ENCODE measurements around the gene STPG3. TPM values are rescaled to one million over a fixed set of nuclear protein-coding genes. Genes with fewer than 3 reads are reported as not detected.
A peak's percentile ranks its signal among the peaks of the same experiment; 100 is the strongest.

The STPG3 gene
- total and polyA plus RNA-seq, 5 donors from 2014 or later = not detected

DNA sequence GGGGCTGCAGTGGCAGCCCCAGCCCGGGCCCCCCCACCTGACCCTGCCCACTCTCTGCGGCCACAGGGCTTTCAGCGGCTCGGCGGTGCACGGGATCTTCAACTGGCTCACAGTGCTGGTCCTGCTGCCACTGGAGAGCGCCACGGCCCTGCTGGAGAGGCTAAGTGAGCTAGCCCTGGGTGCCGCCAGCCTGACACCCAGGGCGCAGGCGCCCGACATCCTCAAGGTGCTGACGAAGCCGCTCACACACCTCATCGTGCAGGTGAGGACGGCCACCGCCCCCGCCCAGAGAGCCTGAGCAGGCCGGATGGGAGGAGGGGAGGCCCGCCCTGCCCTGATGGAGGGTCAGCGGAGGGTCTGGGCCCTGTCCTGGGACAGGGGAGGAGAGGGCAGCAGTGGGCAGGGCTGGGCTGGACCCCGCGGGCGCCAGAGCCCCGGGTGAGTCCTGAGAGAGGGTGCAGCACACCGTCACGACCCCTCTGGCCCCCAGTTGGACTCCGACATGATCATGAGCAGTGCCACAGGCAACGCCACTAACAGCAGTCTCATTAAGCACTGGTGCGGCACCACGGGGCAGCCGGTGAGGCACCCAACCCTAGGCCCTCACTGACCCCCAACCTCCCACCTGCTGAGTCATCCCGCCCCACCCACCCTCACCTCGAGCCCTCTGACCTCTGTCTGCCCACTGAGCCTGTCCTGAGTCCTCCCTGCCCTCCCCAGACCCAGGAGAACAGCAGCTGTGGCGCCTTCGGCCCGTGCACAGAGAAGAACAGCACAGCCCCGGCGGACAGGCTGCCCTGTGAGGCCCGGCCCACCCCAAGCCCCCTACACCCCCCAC, 17.7 kb upstream of the STPG3 start:
- Histone ChIP-seq H3K4me3 (ENCODE audit: low read depth, low read length) (no peak overlapping the region), H3K27ac (ENCODE audit: insufficient read depth, low read length, poor library complexity, severe bottlenecking) (no peak overlapping the region), H3K9me3 (ENCODE audit: control insufficient read depth in 2 of 2, low read length in 2 of 2) (no peaks in the 10 kb centered on the region), H3K27me3 (ENCODE audit: control insufficient read depth, insufficient read depth, low read length) (no peaks in the 10 kb centered on the region), H3K4me1 (ENCODE audit: control insufficient read depth, insufficient read depth, low read length, poor library complexity, severe bottlenecking) (peaks cover 25% of the 10 kb centered on the region), H3K36me3 (ENCODE audit: control insufficient read depth, insufficient read depth, low read length) (no peaks in the 10 kb centered on the region)
- Mint-ChIP-seq H3K36me3 (no peaks in the 10 kb centered on the region), H3K4me1 (peaks cover 0 to 10% (median 0%) of the 10 kb centered on the region in 4 donors), H3K9me3 (no peaks in the 10 kb centered on the region), H3K4me3 (no peak overlapping the region), H3K27ac (no peak overlapping the region), H3K27me3 (no peaks in the 10 kb centered on the region)
- ATAC-seq (ENCODE audit: low read depth in 2 of 2) = no peak
- no peak for DNase-seq

DNA sequence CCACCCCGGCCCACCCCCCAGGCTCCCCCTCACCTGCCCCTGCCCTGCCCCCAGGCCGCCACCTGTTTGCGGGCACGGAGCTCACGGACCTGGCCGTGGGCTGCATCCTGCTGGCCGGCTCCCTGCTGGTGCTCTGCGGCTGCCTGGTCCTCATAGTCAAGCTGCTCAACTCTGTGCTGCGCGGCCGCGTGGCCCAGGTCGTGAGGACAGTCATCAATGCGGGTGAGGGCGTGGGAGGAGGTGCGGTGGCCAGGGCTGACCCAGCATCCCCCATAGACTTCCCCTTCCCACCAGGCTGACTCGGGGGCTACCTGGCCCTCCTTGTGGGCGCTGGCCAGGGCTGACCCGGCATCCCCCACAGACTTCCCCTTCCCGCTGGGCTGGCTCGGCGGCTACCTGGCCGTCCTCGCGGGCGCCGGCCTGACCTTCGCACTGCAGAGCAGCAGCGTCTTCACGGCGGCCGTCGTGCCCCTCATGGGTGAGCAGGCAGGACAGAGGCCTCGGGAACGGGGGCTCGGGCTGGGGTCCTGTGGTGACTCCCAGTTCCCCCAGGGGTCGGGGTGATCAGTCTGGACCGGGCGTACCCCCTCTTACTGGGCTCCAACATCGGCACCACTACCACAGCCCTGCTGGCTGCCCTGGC, 16.9 kb upstream of the STPG3 start:
- Mint-ChIP-seq H3K27me3 (no peaks in the 10 kb centered on the region), H3K36me3 (no peaks in the 10 kb centered on the region), H3K4me1 (peaks cover 0 to 16% (median 0%) of the 10 kb centered on the region in 4 donors), H3K9me3 (no peaks in the 10 kb centered on the region), H3K4me3 (no peak overlapping the region), H3K27ac (no peak overlapping the region)
- H3K27ac ChIP-seq (ENCODE audit: insufficient read depth, low read length, poor library complexity, severe bottlenecking) = no peak overlapping the region
- H3K36me3 ChIP-seq (ENCODE audit: control insufficient read depth, insufficient read depth, low read length) = no peaks in the 10 kb centered on the region
- peaks cover 33% of the 10 kb centered on the region for H3K4me1 ChIP-seq (ENCODE audit: control insufficient read depth, insufficient read depth, low read length, poor library complexity, severe bottlenecking)
- ATAC-seq (ENCODE audit: low read depth in 2 of 2) (no peak), DNase-seq (no peak)
- H3K9me3 ChIP-seq (ENCODE audit: control insufficient read depth in 2 of 2, low read length in 2 of 2) = no peaks in the 10 kb centered on the region
- H3K4me3 ChIP-seq (ENCODE audit: low read depth, low read length) = no peak overlapping the region
- H3K27me3 ChIP-seq (ENCODE audit: control insufficient read depth, insufficient read depth, low read length) = no peaks in the 10 kb centered on the region

DNA sequence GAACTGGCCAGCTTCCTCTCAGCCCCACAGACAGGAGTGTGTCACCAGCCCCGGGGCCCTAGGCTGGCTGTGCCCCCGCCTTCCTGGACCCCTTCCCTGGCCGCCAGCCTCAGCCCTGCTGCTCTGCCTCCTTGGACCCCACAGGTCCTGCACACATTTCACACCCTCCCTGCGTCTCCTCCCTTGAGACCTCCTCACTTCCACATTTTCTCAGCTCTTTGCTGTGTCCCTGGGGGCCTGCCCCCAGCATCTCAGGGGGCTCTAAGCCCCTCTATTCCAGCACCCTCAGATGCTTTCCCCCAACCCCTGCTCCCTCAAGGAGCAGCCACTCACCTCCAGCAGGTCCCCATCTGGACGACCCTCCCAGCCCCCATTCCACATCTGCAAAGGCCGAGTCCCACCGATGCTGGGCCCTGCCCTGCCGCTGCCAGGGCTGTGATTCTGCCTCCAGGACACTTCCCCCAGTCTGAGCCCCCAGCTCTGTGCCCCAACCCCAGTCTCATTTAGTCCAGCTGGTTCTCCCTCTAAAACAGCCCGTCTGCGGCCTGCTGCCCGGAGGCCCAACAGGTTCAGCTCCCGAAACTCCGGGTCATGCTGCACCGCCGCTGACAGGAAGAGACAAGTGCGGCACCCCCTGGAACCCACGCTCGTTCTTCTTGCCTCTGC, 16.2 kb upstream of the STPG3 start:
- Mint-ChIP-seq H3K4me3 (no peak overlapping the region), H3K36me3 (no peaks in the 10 kb centered on the region), H3K27me3 (no peaks in the 10 kb centered on the region), H3K9me3 (no peaks in the 10 kb centered on the region), H3K4me1 (peaks cover 0 to 21% (median 3%) of the 10 kb centered on the region in 4 donors), H3K27ac (no peak overlapping the region)
- Histone ChIP-seq H3K27ac (ENCODE audit: insufficient read depth, low read length, poor library complexity, severe bottlenecking) (no peak overlapping the region), H3K9me3 (ENCODE audit: control insufficient read depth in 2 of 2, low read length in 2 of 2) (no peaks in the 10 kb centered on the region), H3K4me1 (ENCODE audit: control insufficient read depth, insufficient read depth, low read length, poor library complexity, severe bottlenecking) (peaks cover 39% of the 10 kb centered on the region), H3K4me3 (ENCODE audit: low read depth, low read length) (no peak overlapping the region), H3K27me3 (ENCODE audit: control insufficient read depth, insufficient read depth, low read length) (no peaks in the 10 kb centered on the region), H3K36me3 (ENCODE audit: control insufficient read depth, insufficient read depth, low read length) (no peaks in the 10 kb centered on the region)
- no peak for ATAC-seq (ENCODE audit: low read depth in 2 of 2)
- DNase-seq = no peak

DNA sequence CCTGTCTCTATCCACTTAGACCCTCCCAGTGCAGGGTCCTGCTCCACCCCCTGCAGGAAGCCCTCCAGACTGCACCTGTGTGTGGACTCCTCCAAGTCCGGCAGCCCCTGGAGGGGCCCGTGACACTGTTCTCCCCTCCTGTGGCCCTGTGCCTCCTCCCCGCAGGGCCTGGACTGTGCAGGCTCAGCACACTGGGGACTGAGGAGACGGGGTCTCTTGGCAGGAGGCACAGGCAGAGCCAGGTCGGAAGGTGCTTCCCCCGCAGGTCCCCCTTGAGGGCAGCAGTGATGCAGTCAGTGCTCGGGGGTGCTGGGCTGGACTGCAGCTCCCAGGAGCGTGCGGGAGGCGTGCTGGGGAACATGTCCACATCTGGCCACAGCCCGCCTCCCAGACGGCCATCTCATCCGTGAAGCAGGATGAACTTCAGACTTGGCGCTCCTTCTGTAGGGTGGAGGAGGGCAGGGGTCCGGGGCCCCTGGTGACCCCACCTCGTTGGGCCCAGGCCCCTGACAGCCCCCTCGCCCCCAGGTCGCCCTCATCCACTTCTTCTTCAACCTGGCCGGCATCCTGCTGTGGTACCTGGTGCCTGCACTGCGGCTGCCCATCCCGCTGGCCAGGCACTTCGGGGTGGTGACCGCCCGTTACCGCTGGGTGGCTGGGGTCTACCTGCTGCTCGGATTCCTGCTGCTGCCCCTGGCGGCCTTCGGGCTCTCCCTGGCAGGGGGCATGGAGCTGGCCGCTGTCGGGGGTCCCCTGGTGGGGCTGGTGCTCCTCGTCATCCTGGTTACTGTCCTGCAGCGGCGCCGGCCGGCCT, 15.5 kb upstream of the STPG3 start:
- Mint-ChIP-seq H3K4me1 (peaks cover 0 to 22% (median 4%) of the 10 kb centered on the region in 4 donors), H3K36me3 (no peaks in the 10 kb centered on the region), H3K4me3 (peak overlapping the region in 1 of 4 donors; percentile 65), H3K27me3 (no peaks in the 10 kb centered on the region), H3K27ac (no peak overlapping the region), H3K9me3 (no peaks in the 10 kb centered on the region)
- Histone ChIP-seq H3K27ac (ENCODE audit: insufficient read depth, low read length, poor library complexity, severe bottlenecking) (no peak overlapping the region), H3K4me3 (ENCODE audit: low read depth, low read length) (no peak overlapping the region), H3K4me1 (ENCODE audit: control insufficient read depth, insufficient read depth, low read length, poor library complexity, severe bottlenecking) (peaks cover 45% of the 10 kb centered on the region), H3K9me3 (ENCODE audit: control insufficient read depth in 2 of 2, low read length in 2 of 2) (no peaks in the 10 kb centered on the region), H3K36me3 (ENCODE audit: control insufficient read depth, insufficient read depth, low read length) (no peaks in the 10 kb centered on the region), H3K27me3 (ENCODE audit: control insufficient read depth, insufficient read depth, low read length) (no peaks in the 10 kb centered on the region)
- ATAC-seq (ENCODE audit: low read depth in 2 of 2) (no peak), DNase-seq (no peak)

DNA sequence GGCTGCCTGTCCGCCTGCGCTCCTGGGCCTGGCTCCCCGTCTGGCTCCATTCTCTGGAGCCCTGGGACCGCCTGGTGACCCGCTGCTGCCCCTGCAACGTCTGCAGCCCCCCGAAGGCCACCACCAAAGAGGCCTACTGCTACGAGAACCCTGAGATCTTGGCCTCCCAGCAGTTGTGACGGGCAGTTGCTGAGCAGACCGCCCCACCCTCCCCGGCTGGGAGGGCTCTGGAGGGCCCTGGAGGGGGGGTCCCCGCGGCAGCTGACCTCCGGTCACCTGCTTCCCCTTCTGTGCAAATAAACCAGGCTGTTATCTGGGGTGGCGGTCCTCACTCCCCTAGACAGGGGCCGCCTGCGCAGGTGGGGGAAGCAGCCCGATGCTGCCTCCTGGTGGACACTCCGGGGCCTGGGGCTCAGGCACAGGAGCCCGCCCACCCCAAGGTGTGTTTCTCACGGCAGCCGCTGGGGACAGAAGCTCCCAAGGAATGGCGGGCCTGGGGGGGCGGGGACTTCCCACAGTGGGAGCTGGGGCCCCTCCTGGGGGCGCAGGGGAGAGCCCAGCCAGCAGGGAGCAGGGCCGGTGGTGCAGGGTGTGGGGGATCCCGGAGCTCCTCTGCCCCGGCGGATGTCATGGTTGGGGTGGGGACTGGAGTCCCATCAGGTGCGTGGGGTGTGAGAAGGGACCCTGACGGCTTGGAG, 14.7 kb upstream of the STPG3 start:
- Histone ChIP-seq H3K27ac (ENCODE audit: insufficient read depth, low read length, poor library complexity, severe bottlenecking) (no peak overlapping the region), H3K27me3 (ENCODE audit: control insufficient read depth, insufficient read depth, low read length) (no peaks in the 10 kb centered on the region), H3K36me3 (ENCODE audit: control insufficient read depth, insufficient read depth, low read length) (no peaks in the 10 kb centered on the region), H3K4me1 (ENCODE audit: control insufficient read depth, insufficient read depth, low read length, poor library complexity, severe bottlenecking) (peaks cover 45% of the 10 kb centered on the region), H3K4me3 (ENCODE audit: low read depth, low read length) (no peak overlapping the region), H3K9me3 (ENCODE audit: control insufficient read depth in 2 of 2, low read length in 2 of 2) (no peaks in the 10 kb centered on the region)
- ATAC-seq (ENCODE audit: low read depth in 2 of 2) = peak; percentile 29 to 33
- Mint-ChIP-seq H3K27me3 (peaks cover 6% of the 10 kb centered on the region), H3K4me3 (peak overlapping the region in 2 of 4 donors; percentile 25 to 46), H3K27ac (no peak overlapping the region), H3K4me1 (peaks cover 0 to 26% (median 7%) of the 10 kb centered on the region in 4 donors), H3K9me3 (no peaks in the 10 kb centered on the region), H3K36me3 (no peaks in the 10 kb centered on the region)
- DNase-seq = peak; percentile 83 to 87 (median 86)

DNA sequence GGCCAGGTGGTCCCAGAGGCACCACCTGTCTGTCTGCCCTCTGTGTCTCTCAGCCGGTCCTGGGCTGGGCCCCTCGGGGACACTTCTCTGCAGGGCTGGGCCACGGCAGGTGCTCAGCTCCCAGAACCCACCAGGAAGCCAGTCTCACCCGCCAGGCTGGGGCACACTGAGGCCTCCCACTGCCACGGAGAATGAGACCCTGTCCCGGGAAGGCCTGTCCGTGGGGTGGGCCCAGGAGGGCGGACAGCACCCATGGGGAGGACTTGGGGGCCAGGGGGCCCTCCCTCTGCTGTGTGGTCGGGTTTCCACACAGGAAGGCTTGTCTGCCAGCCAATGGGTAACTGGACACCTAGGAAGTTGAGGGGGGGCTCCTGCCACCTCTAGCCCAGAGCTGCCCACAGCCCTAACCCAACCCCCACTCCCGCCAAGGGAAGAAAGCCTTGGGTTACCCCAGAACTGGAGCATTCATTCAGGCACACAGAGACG, 14.1 kb upstream of the STPG3 start:
- Mint-ChIP-seq H3K27me3 (peaks cover 6% of the 10 kb centered on the region), H3K9me3 (no peaks in the 10 kb centered on the region), H3K36me3 (no peaks in the 10 kb centered on the region), H3K27ac (no peak overlapping the region), H3K4me3 (peak overlapping the region in 1 of 4 donors; percentile 25), H3K4me1 (peaks cover 0 to 26% (median 7%) of the 10 kb centered on the region in 4 donors)
- no peaks in the 10 kb centered on the region for H3K27me3 ChIP-seq (ENCODE audit: control insufficient read depth, insufficient read depth, low read length)
- DNase-seq (no peak), ATAC-seq (ENCODE audit: low read depth in 2 of 2) (no peak)
- no peaks in the 10 kb centered on the region for H3K9me3 ChIP-seq (ENCODE audit: control insufficient read depth in 2 of 2, low read length in 2 of 2)
- H3K4me3 ChIP-seq (ENCODE audit: low read depth, low read length) = no peak overlapping the region
- H3K4me1 ChIP-seq (ENCODE audit: control insufficient read depth, insufficient read depth, low read length, poor library complexity, severe bottlenecking) = peaks cover 49% of the 10 kb centered on the region
- H3K36me3 ChIP-seq (ENCODE audit: control insufficient read depth, insufficient read depth, low read length) = no peaks in the 10 kb centered on the region
- H3K27ac ChIP-seq (ENCODE audit: insufficient read depth, low read length, poor library complexity, severe bottlenecking) = no peak overlapping the region

Data from CD4-positive, CD25-positive, alpha-beta regulatory T cell (primary cell).